Ureter (tissue), 1 donor: Measurements from ENCODE around the gene GOLGA6L9. TPM values are rescaled to one million over a fixed set of nuclear protein-coding genes. Genes with fewer than 3 reads are reported as not detected.
"Not testable (repeated sequence)": the region's sequence is repeated elsewhere in the genome, so short reads cannot be mapped to it uniquely, and the experiment has no call there.

Source experiments
- DNase-seq: peaks from one replicate; pipeline ENCODE4 v3.0.0-alpha.2; 2020; ENCODE audit warnings: low spot score
- total RNA-seq: library from RNA; stranded (reverse); gene quantifications from one replicate; pipeline ENCODE4 v1.2.4, GENCODE V29; 2023
- donor health status: DM: yes; HTN: yes; CAD: no.

Gene GOLGA6L9, protein sequence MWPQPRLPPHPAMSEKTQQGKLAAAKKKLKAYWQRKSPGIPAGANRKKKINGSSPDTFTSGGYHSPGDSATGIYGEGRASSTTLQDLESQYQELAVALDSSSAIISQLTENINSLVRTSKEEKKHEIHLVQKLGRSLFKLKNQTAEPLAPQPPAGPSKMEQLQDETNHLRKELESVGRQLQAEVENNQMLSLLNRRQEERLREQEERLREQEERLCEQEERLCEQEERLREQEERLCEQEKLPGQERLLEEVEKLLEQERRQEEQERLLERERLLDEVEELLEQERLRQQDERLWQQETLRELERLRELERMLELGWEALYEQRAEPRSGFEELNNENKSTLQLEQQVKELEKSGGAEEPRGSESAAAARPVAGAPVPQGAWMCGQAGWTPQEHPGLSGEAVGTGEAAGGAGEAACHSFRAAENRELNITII
- total RNA-seq: 7.9 TPM

DNA sequence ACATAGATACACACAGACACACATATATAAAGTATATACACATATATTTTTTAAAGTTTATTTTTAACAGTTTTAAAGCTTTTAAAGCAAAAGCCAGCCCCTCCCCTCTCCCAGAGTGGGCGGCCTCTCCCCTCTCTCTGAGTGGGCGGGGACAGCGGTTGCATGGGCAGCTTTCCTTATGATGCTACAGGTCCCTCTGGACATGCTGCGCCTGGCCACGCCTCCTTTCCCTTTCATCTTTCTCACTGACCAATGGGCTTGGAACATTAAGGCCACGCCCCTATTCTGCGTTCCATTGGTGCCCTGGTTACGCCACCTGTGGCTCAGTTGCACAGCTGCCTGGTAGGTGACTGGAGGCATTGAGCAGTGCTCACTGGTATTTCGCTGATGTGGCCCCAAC is at the start of gene GOLGA6L9:
TSS of gene GOLGA6L9 (plus strand) at position 124 of the 400 bp plus-strand sequence. CDS start at position 388, 264 bp downstream.
- DNase-seq: not testable (repeated sequence)

DNA sequence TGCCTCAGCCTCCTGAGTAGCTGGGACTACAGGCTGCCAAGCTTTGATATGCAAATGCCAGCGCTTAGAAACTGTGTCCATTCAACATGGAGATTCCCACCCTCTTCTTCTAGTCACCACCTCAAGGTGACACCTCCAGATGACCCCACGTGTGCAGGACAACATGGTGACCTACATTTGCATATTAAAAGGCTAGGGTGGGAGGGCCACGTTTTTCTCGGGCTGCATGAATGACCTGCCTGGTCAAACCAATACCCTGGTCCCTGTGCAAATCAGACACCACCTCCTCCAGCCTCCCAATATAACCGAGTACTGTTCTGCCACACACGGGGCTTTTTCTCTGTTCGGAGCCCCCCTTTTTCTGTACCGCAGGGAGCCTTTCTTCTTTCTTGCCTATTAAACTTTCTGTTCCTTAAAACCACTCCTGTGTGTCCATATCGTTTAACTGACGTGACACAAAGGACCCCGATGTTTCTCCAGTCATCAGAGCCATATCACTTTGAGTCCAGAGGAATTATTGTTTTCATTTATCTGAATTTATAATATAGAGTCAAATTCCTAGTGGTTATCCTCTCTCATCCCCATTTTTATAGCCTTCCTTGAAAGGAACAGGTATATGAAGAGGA is 48.2 kb upstream of the GOLGA6L9 start:
- not testable (repeated sequence) for DNase-seq

DNA sequence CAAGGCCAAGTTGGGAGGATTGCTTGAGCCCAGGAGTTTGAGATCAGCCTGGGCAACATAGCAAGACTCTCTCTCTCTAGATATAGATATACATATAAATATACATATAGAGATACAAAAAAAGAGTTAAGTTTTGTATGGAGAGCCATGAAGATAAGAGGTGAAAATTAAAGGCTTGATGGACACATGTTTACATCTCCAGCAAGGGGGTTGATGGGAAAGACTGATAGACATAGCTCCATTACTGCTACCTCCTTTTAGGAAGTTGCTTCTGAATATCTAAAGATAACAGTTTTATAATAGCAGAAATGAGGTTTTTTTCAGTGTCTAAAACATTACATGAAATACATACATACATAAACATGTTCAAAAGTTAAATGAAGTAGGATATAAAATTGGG is 42.4 kb upstream of the GOLGA6L9 start:
- DNase-seq: not testable (repeated sequence)

DNA sequence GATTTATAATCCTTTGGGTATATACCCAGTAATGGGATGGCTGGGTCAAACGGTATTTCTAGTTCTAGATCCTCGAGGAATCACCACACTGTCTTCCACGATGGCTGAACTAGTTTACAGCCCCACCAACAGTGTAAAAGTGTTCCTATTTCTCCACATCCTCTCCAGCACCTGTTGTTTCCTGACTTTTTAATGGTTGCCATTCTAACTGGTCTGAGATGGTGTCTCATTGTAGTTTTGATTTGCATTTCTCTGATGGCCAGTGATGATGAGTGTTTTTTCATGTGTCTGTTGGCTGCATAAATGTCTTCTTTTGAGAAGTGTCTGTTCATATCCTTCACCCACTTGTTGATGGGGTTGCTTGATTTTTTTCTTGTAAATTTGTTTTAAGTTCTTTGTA is 39.5 kb upstream of the GOLGA6L9 start:
- not testable (repeated sequence) for DNase-seq

DNA sequence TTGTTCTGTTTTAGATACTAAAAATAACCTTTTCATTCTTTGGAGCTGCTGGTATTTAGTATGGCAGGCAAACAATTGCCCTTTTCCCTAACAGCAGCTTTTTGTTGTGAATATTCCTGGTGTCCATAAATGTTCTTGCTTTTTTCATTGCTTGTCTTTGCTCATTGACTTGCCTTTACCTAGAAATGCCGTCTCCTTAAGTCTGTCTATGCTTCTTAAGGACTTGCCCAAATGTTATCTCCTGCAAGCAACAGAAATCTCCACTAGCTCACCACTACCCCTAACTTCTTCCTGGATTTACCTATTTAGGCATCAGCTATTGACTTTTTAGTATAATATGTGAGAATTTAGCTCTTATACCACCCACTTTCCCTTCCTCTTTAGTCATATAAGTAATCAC is 37.5 kb upstream of the GOLGA6L9 start:
- not testable (repeated sequence) for DNase-seq

DNA sequence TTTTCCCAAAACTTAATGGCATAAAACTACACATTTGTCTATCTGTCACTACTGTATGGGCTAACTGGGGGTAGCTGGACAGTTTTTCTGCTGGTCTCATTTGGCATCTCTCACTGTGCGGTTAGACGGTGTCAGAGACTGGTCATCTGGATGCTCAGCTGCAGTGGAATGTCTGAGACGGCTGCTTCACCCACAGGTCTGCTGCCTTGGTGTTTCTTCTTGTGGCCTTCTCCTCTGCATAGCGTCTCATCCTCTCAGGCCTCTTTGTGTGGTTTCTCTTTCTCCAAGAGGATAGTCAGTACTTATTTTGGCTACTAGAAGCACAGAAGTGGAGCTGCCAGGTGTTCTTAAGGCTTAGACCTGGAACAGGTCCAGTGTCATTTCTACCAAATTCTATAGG is 35.9 kb upstream of the GOLGA6L9 start:
- no peak for DNase-seq

DNA sequence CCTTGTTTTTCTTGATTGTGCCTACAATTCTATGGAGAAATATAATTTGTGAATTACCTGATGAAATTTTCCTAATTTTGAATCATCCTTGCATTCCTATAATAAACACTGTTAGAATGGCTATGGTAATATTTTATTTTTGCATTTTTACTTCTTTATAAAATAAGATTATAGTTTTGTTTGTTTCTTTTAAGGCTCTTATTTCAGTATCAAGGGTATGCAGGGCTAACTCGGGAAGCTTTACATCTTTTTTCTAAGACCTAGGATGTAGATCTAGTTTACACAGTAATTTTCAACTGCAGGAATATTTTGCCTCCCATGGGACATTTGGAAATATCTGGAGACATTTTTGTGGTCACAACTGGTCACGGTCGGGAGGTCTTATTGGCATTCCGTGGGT is 33.8 kb upstream of the GOLGA6L9 start:
- not testable (repeated sequence) for DNase-seq

DNA sequence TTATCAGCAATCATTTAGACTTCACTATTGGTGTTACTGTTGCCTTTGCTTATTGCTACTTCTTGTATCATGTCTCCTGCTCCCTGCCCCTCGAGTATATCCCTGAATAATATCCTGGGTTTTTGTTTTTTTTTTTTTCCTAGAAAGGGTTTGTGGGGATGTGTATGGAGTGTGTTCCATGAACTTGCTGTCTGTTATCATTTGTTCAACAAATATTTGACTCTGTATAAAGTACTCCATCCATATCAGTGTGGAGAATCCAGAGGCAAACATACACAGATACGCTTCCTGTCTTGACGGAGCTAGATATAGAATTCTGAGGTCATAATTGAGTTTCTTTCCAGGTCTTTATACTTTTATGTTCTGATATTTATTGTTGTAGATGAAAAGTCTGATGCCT is 31.8 kb upstream of the GOLGA6L9 start:
- DNase-seq: no peak

DNA sequence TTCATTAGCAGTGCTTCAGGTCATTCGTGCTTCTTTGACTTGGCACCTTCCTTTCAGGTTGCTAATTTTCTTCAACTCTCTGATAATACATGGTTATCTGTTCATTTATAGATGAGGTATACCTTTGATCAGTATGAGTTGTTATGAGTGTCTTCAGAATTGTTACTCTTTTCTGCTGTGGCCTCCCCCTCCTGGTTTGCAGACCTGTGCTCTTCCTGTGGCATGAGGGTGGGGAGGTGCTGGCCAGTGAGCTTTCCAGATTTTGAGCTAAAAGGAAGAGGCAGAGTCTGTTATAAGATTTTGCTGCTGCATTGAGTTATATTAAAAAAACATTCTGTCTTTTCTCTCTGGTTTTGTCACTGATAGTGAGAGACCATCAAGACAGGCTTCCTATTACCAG is 30.8 kb upstream of the GOLGA6L9 start:
- no peak for DNase-seq

DNA sequence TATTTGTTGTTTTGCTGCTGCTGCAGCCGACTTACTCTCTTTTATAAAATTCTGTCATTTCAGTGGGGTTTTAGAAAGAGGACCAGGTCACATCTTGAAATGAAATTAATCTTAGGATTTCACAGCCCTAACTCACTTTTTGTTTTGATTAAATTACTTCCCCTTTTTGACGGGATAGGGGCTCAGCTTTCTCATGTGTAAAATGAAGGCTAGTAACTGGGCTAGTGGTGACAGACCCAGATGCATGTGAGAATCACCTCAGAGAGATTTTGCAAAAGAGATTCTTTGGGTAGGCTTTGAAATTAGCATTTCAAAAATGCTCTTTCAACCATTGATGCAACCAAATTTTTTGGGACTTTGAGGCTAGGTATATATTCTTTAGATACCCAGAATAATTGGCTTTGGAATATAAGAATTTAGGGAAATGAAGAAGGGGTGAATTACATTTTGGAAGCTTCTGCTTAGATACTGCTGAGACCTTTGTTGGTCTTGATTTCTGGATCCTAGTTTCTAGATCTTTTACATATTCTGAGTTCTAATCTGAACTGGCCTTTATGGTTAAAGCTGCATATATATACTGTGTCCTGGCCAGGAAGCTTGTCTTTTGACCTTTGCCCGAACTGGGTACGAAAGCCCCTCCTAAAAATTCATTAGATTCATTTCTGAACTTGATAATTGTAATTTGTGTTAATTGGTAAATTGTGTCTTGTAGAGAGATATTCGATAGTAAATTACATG is 30.1 kb upstream of the GOLGA6L9 start:
- not testable (repeated sequence) for DNase-seq

DNA sequence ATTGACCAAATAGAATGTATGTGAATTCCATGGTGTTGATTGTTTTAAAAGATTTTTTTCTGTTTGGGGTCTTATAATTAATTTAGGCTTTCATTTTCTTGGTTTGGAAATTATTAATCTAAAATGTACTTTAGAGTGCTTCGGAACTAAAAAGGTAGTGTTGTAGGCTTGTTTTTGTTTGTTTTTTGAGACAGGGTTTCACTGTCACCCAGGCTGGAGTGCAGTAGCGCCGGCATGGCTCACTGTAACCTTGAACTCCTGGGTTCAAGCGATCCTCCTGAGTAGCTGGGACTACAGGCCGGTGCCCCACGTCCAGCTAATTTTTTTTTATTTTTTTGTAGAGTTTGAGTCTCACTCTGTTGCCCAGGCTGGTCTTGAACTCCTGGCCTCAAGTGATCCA is 27.7 kb upstream of the GOLGA6L9 start:
- not testable (repeated sequence) for DNase-seq

DNA sequence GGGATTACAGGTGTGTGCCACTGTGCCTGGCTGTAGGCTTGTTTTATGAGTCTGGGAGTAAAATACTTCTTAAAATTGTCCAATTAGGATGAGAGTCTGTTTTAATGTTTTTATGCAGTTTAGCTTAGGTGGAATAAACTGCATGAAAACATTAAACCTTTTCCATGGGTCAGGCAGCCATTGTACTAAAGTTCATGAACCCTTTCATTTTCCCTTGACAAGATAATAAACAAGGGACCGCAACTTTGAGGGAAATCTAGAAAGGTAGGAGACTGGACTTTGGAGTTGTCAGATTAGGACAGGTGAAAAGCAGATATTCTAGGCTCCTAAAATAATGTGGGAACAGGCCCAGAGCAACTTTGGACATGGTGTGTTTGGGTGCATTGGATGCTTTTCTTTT is 27.3 kb upstream of the GOLGA6L9 start:
- DNase-seq: not testable (repeated sequence)

DNA sequence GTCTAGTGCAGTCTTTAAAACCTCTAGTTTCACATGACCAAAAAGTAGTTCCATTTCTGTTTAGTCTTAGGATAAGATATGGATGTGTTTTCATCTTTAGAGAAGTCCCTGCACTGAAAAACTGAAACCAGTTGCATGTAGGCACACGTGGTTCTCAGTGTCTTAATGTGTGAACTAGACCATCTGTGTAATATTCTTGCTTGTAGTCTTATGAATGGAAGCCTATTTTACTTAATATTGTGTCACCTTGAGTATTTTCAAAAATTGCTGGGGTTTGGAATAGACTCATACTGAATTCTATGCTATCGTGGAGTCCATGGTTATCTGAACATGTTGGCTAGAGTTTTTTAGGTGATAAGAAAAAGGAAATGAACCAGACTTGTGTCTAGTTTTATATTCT is 23.4 kb upstream of the GOLGA6L9 start:
- not testable (repeated sequence) for DNase-seq

DNA sequence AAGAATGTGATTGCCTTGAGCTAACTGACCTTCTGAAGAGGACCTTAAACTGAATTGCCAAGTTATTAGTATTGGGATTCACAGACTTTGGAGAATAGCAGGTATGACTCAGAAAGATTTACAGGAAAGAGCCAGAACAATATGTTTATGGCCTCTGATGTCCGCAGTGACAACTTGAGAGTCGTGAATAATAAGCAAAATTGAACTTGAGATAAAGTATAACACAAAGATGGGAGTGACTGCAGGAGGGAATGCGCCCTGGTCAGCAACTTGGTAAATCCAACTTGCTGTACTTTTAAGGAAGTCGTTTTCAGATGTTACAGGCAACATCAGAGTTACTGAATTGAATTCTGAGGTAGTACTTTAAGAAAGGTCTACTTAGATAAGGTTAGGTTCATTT is 19.3 kb upstream of the GOLGA6L9 start:
- DNase-seq: not testable (repeated sequence)

DNA sequence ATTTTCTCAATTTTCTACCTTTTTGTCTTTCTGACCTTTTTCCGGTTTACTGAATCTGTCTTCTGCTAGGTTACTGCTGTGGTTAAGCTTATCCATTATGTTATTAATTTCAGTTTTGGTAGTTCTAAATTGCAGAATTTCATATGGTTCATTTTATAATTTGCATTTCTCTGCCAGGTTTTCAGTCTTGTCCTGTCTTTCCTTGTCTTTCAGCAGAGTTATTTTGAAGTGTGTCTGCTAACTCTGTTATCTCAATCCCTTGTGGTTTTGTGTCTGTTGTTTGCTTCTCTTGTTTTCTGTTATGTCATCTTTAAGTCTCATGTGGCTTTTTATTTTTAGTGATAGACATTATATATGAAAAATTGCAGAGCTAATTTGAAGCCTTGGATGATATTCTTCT is 18.0 kb upstream of the GOLGA6L9 start:
- DNase-seq: not testable (repeated sequence)

DNA sequence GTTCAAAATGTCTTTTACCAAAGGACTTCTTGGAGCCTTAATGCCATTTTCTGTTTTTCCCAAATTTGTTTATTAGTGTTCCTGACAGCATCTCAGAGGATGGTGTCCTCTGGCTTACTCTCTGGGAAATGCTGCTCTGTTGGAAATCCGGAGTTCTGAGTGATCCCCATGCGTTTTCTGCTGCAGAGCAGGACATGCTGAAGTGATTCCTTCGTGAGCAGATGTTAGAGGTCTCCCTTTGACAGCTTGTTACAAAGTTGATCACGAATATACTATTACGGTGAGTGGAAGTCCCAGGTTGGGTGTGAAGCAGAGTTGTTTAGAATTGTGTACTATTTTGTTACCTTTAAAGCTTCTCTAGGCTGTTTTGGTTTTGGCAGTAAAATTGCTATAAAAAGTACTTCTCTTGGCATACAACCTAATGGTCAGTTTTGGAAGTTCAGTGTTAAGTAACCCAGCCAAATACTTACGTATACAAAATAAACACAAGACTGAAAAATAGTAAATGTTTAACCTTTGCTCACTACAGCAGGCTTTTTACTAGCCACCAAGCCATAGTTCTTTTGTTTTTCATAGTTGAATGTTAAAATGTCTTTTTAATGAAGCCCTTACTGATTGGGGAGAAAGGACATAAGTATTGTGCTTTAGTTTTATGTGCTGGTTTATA is 15.0 kb upstream of the GOLGA6L9 start:
- DNase-seq: not testable (repeated sequence)

DNA sequence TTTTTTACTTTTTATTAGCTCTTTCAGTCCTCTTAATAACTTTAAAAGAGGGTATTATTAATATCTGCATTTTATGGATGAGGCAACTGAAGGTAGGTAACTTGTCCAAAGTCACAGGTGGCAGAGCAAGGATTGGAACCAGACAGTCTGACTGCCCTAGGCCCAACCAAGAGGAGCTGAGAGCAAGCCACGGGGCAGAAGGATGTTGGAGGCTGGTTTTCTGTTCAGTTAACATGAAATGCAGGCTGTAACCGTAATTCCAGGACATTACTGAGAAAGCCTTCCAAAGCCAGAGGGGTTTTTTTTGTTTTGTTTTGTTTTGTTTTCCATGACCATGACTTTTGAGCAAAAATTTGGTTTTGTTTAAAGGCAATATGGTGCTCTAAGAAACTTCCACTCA is 9.1 kb upstream of the GOLGA6L9 start:
- DNase-seq: not testable (repeated sequence)

DNA sequence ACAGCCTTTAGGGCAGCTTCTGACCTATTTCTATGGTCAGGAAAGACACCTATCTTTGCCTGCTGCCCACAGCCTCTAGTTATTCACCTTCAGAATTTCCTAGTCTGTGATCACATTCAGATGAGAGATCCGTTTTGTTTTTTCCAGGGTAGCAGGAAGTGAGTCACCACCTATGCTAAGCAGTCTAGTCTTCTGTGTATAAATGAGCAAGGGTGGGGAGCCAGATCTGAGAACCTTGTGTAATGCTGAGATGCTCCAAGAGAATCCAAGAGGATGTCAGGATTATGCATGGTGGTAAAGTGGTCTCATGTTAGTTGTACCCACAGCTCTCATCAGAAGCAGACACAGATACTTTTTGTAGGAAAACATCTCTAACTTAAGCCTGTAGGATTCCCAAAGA is 8.7 kb upstream of the GOLGA6L9 start:
- DNase-seq: not testable (repeated sequence)

DNA sequence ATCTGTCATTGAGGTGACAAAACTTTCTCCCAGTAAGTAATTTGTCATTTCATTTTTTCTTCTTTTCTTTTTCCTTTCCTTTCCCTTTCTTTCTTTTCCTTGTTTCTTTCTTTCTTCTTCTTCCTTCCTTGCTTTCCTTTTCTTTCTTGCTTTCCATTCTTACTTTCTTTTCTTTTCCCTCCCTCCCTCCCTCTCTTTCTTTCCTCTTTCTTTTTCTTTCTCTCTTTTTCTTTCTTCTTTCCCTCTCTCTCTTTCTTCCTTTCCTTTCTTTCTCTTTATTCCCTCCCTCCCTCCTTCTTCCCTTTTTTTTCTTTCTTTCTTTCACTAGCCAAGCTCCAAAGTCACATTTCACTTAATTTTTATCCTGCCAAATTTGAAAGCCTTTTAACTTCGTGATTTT is 2.5 kb upstream of the GOLGA6L9 start:
- DNase-seq: not testable (repeated sequence)

DNA sequence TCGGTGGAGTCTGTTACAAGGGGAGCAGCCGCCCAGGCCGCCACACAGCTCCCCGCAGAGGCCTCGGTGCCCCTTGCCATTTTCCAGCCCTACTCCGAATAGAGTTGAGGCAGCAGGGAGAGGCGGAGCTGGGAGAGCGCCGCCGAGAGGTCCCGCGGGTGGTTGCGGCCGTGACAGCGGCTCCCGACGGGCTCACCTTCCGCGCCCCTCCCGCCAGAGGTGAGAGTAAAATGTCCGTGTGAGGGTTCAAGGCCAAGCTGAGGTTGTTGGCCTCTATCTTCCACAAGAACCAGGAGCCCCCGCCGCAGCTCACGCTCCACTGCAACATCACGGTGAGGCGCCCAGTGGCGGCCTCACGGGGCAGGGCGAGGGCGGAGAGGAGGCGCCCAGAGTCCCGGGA is 15.8 kb downstream of the GOLGA6L9 start:
- DNase-seq: peak; percentile 44

DNA sequence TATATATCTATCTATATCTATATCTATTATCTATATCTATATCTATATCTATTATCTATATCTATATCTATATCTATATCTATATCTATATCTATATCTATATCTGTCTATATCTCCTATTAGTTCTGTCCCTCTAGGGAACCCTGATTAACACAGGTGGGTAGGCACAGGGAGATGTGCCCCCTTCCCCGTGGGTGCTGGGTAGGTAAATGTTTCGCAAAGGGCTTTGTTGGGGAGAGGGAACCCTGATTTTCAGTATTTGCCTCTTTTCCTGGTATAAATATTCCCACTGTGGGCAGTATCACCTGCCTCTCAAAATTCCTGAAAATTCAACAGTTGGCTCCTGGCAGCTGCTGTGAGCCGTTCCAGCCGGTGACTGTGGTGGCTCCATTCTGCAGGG is 27.7 kb downstream of the GOLGA6L9 start:
- not testable (repeated sequence) for DNase-seq

DNA sequence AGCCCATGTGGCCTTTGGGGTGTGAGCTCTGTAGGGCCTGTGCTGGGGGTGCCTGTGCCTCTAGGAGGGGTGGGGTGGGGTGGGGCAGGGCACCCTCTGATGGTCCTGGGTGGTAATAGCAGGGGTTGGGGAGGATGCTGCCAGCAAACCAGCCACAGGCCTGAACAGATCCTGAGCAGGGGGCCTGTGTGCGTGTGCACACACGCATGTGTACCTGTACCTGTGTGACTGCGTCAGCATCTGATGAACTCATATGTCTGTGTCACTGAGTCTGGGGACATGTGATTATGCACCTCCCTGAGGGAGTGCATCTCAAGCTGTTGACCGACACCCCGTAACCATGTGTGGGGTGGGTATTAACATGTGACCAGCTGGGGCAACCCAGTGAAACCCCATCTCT is 36.0 kb downstream of the GOLGA6L9 start:
- not testable (repeated sequence) for DNase-seq
